ENCODE data around the gene ZSWIM9.

Gene ZSWIM9

DNA sequence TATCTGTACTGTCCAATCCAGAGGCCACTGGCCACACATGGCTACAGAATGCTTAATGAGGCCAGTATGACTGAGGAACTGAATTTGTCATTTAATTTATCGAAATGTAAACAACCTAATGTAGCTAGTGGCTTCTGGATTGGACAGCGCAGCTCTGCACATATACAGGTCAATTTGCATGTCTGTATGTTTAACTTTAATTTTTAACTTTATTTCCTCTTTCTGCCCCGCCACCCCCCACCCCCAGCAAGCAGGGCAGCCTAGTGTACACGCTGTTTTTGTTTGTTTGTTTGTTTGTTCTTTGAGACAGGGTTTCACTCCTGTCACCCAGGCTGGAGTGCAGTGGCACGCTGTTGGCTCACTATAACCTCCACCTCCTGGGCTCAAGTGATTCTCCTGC is 15.5 kb downstream of the ZSWIM9 start:
- TF ChIP-seq JUND (IDR thresholded peaks at IDR 0.05; ENCODE audit: low read depth), result no peak
- DNase-seq (ENCODE audit: low read depth in 1 of 2, low spot score in 1 of 2), result no peak
- in situ Hi-C loops (cut with HindIII; ENCODE audit: low pct_unique_long_range_greater_than_20kb, low sequenced_read_pairs), result no loop called here

GRCh38 chr19:48186541-48186991 is 16.1 kb downstream of the ZSWIM9 start:
- DNase-seq (ENCODE audit: low read depth in 1 of 2, low spot score in 1 of 2), result no peak
- TF ChIP-seq JUND (IDR thresholded peaks at IDR 0.05; ENCODE audit: low read depth), result no peak
- in situ Hi-C loops (cut with HindIII; ENCODE audit: low pct_unique_long_range_greater_than_20kb, low sequenced_read_pairs), result no loop called here

DNA sequence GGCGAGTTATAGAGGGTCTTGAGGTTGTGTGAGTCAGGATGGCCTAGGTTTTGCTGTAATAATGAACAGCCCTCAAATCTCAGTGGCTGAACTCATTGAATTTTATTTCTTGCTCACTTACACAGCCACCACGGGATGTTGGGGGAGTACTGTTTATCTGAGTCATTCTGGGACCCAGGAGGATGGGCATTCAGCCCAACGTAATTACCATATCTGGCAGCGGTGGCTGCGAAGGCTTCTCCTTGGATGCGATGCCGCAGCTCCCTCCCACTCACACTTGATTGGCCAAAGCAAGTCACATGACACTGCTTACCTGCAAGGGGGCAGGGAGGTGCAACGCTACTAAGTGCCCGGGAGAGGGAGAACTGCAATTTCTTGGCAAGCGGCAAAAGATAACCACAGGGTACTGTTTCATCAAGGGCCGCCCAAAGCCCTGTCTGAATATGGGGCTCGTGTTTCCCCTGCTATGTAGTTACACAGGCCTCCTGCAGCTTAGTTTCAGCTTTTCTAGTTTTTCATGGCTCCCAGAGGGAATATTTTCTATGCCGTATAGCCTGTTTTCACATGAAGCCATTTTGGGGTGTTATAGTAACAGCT is 19.9 kb downstream of the ZSWIM9 start:
- peak; percentile 53 to 66 for DNase-seq (ENCODE audit: low read depth in 1 of 2, low spot score in 1 of 2)
- in situ Hi-C loops (cut with HindIII; ENCODE audit: low pct_unique_long_range_greater_than_20kb, low sequenced_read_pairs), result no loop called here
- TF ChIP-seq JUND (IDR thresholded peaks at IDR 0.05; ENCODE audit: low read depth), result no peak

- no peak for TF ChIP-seq JUND (IDR thresholded peaks at IDR 0.05; ENCODE audit: low read depth)
- no peak for DNase-seq (ENCODE audit: low read depth in 1 of 2, low spot score in 1 of 2)
- in situ Hi-C loops (cut with HindIII; ENCODE audit: low pct_unique_long_range_greater_than_20kb, low sequenced_read_pairs), result no loop called here
These were observed 20.4 kb downstream of the ZSWIM9 start for GRCh38 chr19:48190885-48191284.

DNA sequence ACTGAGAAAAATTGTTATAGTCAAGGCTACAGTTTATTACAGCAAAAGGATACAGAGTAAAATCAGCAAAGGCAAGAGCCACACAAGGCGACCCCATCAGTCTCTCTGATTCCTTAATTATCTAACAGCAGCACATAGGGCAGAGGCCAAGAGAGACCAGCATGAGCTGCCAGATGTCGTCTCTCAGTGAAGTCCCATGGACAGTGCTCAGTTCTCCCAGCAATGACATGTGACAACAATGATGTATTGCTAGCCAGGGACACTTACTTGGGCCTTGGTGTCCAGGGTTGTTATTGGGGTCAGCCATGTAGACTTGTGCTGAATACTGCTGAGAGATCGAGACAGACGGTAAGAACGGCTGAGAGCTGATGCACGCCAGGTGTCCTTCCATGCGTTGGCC is 22.3 kb downstream of the ZSWIM9 start:
- DNase-seq (ENCODE audit: low read depth in 1 of 2, low spot score in 1 of 2), result no peak
- in situ Hi-C loops (cut with HindIII; ENCODE audit: low pct_unique_long_range_greater_than_20kb, low sequenced_read_pairs), result no loop called here
- no peak for TF ChIP-seq JUND (IDR thresholded peaks at IDR 0.05; ENCODE audit: low read depth)

- in situ Hi-C loops (cut with HindIII; ENCODE audit: low pct_unique_long_range_greater_than_20kb, low sequenced_read_pairs), result no loop called here
- peak in 1 of 2 experiments; percentile 20 for DNase-seq (ENCODE audit: low read depth in 1 of 2, low spot score in 1 of 2)
- TF ChIP-seq JUND (IDR thresholded peaks at IDR 0.05; ENCODE audit: low read depth), result no peak
These were observed 23.8 kb downstream of the ZSWIM9 start for GRCh38 chr19:48194041-48194843.

DNA sequence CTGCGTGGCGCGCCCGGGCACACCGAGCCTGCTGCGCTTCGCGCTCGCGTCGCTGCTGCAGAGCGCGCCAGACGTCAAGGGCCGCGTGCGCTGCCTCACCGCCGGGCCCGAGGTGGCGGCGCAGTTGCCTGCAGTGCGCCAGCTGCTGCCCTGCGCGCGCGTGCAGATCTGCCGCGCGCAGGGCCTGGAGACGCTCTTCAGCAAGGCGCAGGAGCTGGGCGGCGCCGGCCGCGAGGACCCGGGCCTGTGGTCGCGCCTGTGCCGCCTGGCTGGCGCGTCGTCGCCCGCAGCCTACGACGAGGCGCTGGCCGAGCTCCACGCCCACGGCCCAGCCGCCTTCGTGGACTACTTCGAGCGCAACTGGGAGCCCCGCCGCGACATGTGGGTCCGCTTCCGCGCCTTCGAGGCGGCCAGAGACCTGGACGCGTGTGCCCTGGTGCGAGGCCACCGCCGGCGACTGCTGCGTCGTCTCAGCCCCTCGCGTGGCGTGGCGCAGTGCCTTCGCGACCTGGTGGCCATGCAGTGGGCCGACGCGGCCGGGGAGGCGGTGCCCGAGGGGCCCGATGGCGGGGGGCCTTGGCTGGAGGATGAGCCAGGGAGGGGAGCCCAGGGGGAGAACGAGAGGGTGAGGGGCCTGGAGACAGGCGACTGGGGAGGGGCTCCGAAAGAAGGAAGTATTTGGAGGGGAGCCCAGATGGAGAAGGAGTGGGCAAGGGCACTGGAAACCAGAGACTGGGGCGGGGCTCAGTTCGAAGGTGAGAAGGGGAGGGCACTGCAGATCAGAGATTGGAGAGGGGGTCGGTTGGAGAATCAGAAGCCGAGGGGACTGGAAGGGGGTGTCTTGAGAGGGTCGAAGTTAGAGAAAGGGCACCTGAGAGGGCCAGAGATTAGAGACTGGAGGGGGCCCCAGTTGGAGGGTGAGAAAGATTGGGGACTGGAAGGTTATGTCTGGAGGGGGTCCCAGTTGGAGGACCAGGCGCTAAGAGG is 24.7 kb downstream of the ZSWIM9 start:
- no peak for DNase-seq (ENCODE audit: low read depth in 1 of 2, low spot score in 1 of 2)
- TF ChIP-seq JUND (IDR thresholded peaks at IDR 0.05; ENCODE audit: low read depth), result no peak
- in situ Hi-C loops (cut with HindIII; ENCODE audit: low pct_unique_long_range_greater_than_20kb, low sequenced_read_pairs), result no loop called here

DNA sequence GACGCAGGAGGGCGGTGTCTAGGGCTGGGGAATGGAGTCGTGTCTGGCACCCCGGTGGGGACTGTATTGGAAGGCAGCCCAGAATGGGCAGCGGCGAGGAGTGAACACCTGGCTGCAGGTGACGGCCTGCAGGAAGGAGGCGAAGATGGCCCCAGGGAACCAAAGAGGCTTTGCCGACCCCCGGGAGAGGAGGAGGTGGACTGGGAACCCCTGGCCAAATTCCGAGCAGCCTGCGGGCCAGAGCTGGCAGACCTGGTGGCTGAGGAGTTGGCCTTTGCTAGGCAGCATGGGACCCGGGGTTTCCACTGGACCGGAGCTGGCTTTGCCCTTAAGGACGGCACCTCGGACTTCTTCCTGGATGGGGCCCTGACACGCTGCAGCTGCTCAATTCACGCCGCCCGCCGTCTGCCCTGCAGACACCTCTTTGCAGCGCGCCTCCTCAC is 25.9 kb downstream of the ZSWIM9 start:
- TF ChIP-seq JUND (IDR thresholded peaks at IDR 0.05; ENCODE audit: low read depth), result no peak
- DNase-seq (ENCODE audit: low read depth in 1 of 2, low spot score in 1 of 2), result no peak
- in situ Hi-C loops (cut with HindIII; ENCODE audit: low pct_unique_long_range_greater_than_20kb, low sequenced_read_pairs), result no loop called here

GRCh38 chr19:48196933-48197665 is 26.6 kb downstream of the ZSWIM9 start:
- in situ Hi-C loops (cut with HindIII; ENCODE audit: low pct_unique_long_range_greater_than_20kb, low sequenced_read_pairs), result no loop called here

DNA sequence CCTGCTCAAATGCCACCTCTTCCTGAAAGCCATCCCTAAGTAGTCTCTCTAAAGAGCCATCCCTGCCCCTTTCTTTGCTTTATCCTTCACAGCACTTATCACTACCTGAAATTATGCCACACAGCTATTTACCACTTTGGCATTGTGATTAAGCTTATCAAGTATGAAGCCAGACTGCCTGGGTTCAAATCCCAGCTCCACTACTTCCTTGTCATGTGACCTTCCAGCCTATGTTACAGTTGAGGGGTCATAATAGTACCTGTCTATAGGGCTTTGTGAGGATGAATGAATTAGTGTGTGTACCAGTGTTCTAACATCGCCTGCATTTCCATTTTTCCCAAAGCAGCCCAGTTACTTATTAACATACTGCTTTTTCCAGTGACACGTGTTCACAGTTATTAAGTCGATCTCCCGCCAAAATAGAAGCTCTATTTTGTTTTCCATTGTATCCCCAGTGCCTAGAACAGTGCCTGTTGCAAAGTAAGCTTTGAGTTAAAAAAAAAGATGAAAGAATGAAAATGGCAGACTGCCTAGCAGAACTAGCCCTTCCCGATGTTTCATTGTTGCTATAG is 32.8 kb downstream of the ZSWIM9 start:
- DNase-seq (ENCODE audit: low read depth in 1 of 2, low spot score in 1 of 2), result no peak
- TF ChIP-seq JUND (IDR thresholded peaks at IDR 0.05; ENCODE audit: low read depth), result no peak
- in situ Hi-C loops (cut with HindIII; ENCODE audit: low pct_unique_long_range_greater_than_20kb, low sequenced_read_pairs), result no loop called here

More at GRCh38 chr19:48196933-48197665, 26.6 kb downstream of the ZSWIM9 start:
- TF ChIP-seq JUND (IDR thresholded peaks at IDR 0.05; ENCODE audit: low read depth), result no peak
- DNase-seq (ENCODE audit: low read depth in 1 of 2, low spot score in 1 of 2), result no peak

DNA sequence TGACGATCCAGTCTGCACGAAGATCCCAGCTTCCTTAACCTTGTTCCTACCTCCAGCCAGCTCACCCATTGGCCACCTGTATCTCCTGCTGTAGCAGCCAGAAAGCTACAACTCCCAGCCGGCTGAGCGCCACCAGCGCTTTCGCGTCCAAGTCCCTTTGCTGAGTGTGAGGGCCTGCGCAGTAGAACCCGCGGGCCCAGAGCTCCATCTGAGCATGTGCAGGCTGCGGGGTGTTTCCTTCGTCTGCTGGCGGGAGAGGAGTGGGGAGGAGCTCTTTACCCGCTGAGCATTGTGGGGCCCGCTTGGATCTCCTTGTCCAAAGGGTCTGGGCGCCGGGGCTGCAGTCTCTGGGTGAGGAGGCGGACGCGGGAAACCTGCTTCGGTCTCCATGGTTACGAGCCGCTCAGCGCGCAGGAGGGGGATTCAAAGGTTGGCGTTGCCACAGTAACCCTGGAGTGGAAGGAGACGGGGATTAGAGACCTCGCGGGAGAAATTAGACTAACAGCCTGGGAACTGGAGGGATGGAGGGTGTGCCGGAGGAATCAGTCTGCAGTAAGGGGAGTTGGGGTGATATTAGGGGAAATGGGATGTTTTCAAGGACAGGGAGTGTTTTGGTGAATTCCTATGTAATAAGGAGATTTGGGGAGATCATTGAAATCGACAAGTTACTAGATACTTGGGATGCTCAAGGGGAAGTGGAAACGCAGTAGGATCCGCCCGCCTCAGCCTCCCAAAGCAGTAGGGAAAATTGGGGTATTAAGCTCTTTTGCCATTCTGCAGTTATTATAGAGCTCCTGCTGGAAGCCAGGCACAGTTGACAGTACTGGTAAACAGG is 33.5 kb downstream of the ZSWIM9 start:
- no peak for TF ChIP-seq JUND (IDR thresholded peaks at IDR 0.05; ENCODE audit: low read depth)
- peak; percentile 84 to 95 for DNase-seq (ENCODE audit: low read depth in 1 of 2, low spot score in 1 of 2)
- in situ Hi-C loops (cut with HindIII; ENCODE audit: low pct_unique_long_range_greater_than_20kb, low sequenced_read_pairs), result no loop called here

Data from T47D (cell line).